ENCODE results near the gene TANGO6.

Gene TANGO6

DNA sequence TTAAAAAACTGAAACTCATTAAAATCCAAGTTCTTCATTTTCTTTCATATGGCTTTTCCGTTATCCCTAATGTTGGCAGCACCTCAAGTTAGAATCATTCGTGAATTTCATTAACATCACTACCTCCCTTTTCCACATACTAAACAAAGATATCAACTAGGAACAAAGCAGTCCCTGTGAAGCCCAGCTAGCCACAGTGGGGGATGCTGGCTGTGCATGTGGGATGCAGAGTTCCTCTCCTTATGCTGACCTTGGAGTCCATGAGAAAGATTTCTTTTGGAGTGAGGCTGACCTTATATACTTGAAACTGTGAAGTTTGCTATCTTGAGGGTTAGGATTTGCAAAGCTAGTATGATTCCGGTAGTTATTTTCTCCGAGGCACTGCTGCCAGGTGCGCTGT, 117.6 kb downstream of the TANGO6 start:
- H3K36me3 ChIP-seq, result 0 out of 2 replicates have a peak, but pooled peaks cover 4% of the 10 kb centered on the region
- 0 out of 2 replicates have a peak, but pooled peaks cover 3% of the 10 kb centered on the region for H3K9me3 ChIP-seq
- no peaks in the 10 kb centered on the region for H4K20me1 ChIP-seq
- H3K4me1 ChIP-seq, result no peaks in the 10 kb centered on the region
- H3K4me2 ChIP-seq, result no peak overlapping the region
- H3K27me3 ChIP-seq, result no peaks in the 10 kb centered on the region
- H3K4me3 ChIP-seq, result no peak overlapping the region
- TF ChIP-seq Cebpa-rat (IDR thresholded peaks at IDR 0.05), result no peak
- no peak overlapping the region for H3K9ac ChIP-seq
- H3K27ac ChIP-seq, result no peak overlapping the region

DNA sequence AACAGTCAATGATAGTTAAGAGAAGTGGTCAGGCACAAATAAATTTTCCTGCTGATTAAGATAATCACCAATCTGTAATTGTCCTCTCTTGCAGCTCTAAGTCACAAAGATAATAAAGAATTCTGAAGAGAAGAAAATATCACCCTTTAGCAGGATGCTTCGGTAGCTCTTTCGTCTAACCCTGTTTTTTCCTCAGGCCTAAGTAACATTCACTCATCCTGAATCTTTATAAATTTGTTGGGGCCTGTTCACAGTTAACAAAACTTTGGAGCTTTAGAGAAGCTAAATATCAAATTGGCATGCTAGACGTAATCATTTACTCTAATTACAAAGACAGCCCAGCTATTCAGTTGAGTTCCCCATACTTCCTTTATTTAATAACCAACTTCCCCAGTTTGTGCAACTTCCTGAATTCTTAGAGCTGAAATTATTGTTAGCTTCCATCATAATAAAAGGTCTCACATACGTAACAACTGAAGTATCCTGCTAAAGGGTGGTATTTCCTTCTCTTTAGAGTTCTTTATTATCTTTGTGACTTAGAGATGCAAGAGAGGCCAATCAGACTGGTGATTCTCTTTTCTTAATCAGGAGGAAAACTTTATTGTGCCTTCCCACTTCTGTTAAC, 118.6 kb downstream of the TANGO6 start:
- 0 out of 2 replicates have a peak, but pooled peaks cover 3% of the 10 kb centered on the region for H3K9me3 ChIP-seq
- no peaks in the 10 kb centered on the region for H3K4me1 ChIP-seq
- H3K9ac ChIP-seq, result no peak overlapping the region
- no peak overlapping the region for H3K27ac ChIP-seq
- no peaks in the 10 kb centered on the region for H4K20me1 ChIP-seq
- TF ChIP-seq Cebpa-rat (IDR thresholded peaks at IDR 0.05), result no peak
- 0 out of 2 replicates have a peak, but pooled peaks cover 4% of the 10 kb centered on the region for H3K36me3 ChIP-seq
- H3K4me2 ChIP-seq, result no peak overlapping the region
- H3K4me3 ChIP-seq, result no peak overlapping the region
- H3K27me3 ChIP-seq, result no peaks in the 10 kb centered on the region

DNA sequence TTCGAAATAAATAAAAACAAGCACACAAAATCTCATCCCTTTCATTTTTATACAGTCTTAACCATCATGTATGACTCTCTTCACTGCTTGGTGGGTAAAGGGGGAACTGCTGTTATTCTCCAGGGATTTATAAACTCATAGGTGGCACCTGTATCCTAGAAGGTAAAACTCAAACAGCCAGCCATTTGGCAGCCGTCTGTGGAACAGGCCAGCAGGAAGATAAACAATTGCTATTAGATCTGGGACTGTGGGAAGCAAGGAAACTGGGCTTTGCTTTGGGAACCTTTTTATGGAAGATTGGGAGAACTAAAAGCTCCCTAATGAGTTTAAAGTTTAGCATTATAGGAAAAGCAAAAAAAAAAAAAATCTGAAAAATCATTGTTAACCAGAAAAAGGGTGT, 126.0 kb downstream of the TANGO6 start:
- no peak overlapping the region for H3K4me3 ChIP-seq
- H3K36me3 ChIP-seq, result peaks cover 7% of the 10 kb centered on the region
- no peak overlapping the region for H3K9ac ChIP-seq
- no peaks in the 10 kb centered on the region for H4K20me1 ChIP-seq
- no peak overlapping the region for H3K4me2 ChIP-seq
- no peak overlapping the region for H3K27ac ChIP-seq
- no peaks in the 10 kb centered on the region for H3K4me1 ChIP-seq
- H3K27me3 ChIP-seq, result no peaks in the 10 kb centered on the region
- H3K9me3 ChIP-seq, result no peaks in the 10 kb centered on the region
- no peak for TF ChIP-seq Cebpa-rat (IDR thresholded peaks at IDR 0.05)

GRCh38 chr16:68972013-68972412, 128.7 kb downstream of the TANGO6 start:
- Histone ChIP-seq H4K20me1 (no peaks in the 10 kb centered on the region), H3K9me3 (no peaks in the 10 kb centered on the region), H3K9ac (no peak overlapping the region), H3K27me3 (no peaks in the 10 kb centered on the region), H3K36me3 (peaks cover 24% of the 10 kb centered on the region), H3K27ac (no peak overlapping the region), H3K4me1 (no peaks in the 10 kb centered on the region), H3K4me3 (no peak overlapping the region), H3K4me2 (no peak overlapping the region)
- TF ChIP-seq Cebpa-rat (IDR thresholded peaks at IDR 0.05), result no peak

GRCh38 chr16:68972720-68973119, 129.4 kb downstream of the TANGO6 start:
- H3K36me3 ChIP-seq, result peaks cover 24% of the 10 kb centered on the region
- no peak for TF ChIP-seq Cebpa-rat (IDR thresholded peaks at IDR 0.05)
- no peak overlapping the region for H3K4me3 ChIP-seq
- no peaks in the 10 kb centered on the region for H3K4me1 ChIP-seq
- H3K27me3 ChIP-seq, result no peaks in the 10 kb centered on the region
- no peak overlapping the region for H3K27ac ChIP-seq
- no peak overlapping the region for H3K9ac ChIP-seq
- H3K4me2 ChIP-seq, result no peak overlapping the region
- no peaks in the 10 kb centered on the region for H4K20me1 ChIP-seq
- no peaks in the 10 kb centered on the region for H3K9me3 ChIP-seq

- no peak overlapping the region for H3K27ac ChIP-seq
- no peaks in the 10 kb centered on the region for H3K9me3 ChIP-seq
- H3K4me2 ChIP-seq, result no peak overlapping the region
- TF ChIP-seq Cebpa-rat (IDR thresholded peaks at IDR 0.05), result no peak
- H3K27me3 ChIP-seq, result no peaks in the 10 kb centered on the region
- H3K9ac ChIP-seq, result no peak overlapping the region
- H3K4me3 ChIP-seq, result no peak overlapping the region
- H3K36me3 ChIP-seq, result peaks cover 30% of the 10 kb centered on the region
- H4K20me1 ChIP-seq, result no peaks in the 10 kb centered on the region
- H3K4me1 ChIP-seq, result no peaks in the 10 kb centered on the region
Measured at GRCh38 chr16:68973611-68974120, 130.3 kb downstream of the TANGO6 start.

DNA sequence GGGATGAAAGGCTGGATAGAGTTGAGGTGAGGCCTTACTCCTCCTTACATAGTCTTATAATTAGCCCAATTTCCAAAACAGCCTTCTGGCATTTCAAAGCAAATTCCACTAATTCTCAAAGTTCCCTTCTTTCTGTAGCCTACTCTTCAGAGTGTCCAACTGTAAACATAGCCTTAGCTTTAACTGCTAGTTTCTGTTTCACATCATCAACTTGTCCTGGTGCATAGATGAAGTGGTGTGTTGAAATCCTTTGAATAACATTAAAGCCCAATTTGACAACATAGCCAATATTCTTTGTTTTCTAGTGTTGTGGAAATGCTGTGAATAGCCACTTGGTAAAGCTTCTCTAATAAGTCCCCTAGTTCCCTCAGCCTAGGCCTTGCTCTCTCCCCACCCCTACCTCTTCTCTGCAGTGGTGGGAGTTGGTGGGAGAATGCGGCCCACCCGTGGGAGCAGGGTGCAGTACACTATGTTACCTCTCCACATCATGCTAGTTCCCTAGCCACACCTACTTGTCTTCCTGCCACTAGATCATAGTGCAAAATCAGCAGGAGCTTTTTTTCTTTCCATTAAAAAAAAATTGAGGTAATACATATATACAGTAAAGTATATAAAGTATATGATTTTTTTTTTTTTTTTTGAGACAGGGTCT, 135.1 kb downstream of the TANGO6 start:
- Histone ChIP-seq H3K4me3 (no peak overlapping the region), H3K9me3 (no peaks in the 10 kb centered on the region), H4K20me1 (no peaks in the 10 kb centered on the region), H3K4me1 (no peaks in the 10 kb centered on the region), H3K9ac (no peak overlapping the region), H3K27ac (no peak overlapping the region), H3K36me3 (peaks cover 37% of the 10 kb centered on the region), H3K27me3 (no peaks in the 10 kb centered on the region), H3K4me2 (no peak overlapping the region)
- no peak for TF ChIP-seq Cebpa-rat (IDR thresholded peaks at IDR 0.05)

DNA sequence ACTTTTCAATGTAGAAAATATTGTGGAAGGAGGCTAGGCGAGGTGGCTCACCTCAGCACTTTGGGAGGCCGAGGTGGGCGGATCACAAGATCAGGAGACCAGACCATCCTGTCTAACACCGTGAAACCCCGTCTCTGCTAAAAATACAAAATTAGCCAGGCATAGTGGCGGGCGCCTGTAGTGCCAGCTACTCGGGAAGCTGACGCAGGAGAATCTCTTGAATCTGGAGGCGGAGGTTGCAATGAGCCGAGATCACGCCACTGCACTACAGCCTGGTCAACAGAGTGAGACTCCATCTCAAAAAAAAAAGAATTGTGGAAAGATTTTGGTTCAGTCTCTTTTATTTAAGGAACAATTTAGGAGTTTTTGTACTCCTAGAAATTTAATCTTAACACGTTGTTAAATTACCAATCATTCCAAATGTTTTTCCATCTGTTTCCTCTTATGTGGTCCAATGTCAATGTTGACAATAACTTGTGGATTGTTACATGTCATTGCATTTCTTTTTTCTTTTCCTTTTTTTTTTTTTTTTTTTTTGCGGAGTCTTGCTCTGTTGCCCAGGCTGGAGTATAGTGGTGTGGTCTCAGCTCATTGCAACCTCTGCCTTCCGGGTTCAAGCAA, 137.5 kb downstream of the TANGO6 start:
- peaks cover 18% of the 10 kb centered on the region for H3K36me3 ChIP-seq
- TF ChIP-seq Cebpa-rat (IDR thresholded peaks at IDR 0.05), result no peak
- no peak overlapping the region for H3K4me3 ChIP-seq
- H3K9ac ChIP-seq, result no peak overlapping the region
- no peak overlapping the region for H3K27ac ChIP-seq
- H3K27me3 ChIP-seq, result no peaks in the 10 kb centered on the region
- H3K9me3 ChIP-seq, result no peaks in the 10 kb centered on the region
- H4K20me1 ChIP-seq, result no peaks in the 10 kb centered on the region
- no peaks in the 10 kb centered on the region for H3K4me1 ChIP-seq
- H3K4me2 ChIP-seq, result no peak overlapping the region

- no peak overlapping the region for H3K9ac ChIP-seq
- no peak for TF ChIP-seq Cebpa-rat (IDR thresholded peaks at IDR 0.05)
- H3K27ac ChIP-seq, result no peak overlapping the region
- H3K4me3 ChIP-seq, result no peak overlapping the region
- no peaks in the 10 kb centered on the region for H3K4me1 ChIP-seq
- peaks cover 16% of the 10 kb centered on the region for H3K36me3 ChIP-seq
- H4K20me1 ChIP-seq, result no peaks in the 10 kb centered on the region
- no peaks in the 10 kb centered on the region for H3K27me3 ChIP-seq
- H3K9me3 ChIP-seq, result no peaks in the 10 kb centered on the region
- H3K4me2 ChIP-seq, result no peak overlapping the region
Measured at GRCh38 chr16:68981971-68982370, 138.6 kb downstream of the TANGO6 start.

GRCh38 chr16:68984467-68984866, 141.1 kb downstream of the TANGO6 start:
- H4K20me1 ChIP-seq, result no peaks in the 10 kb centered on the region
- no peak overlapping the region for H3K4me3 ChIP-seq
- H3K9ac ChIP-seq, result no peak overlapping the region
- H3K4me2 ChIP-seq, result no peak overlapping the region
- H3K27ac ChIP-seq, result no peak overlapping the region
- H3K36me3 ChIP-seq, result peaks cover 10% of the 10 kb centered on the region
- TF ChIP-seq Cebpa-rat (IDR thresholded peaks at IDR 0.05), result no peak
- H3K4me1 ChIP-seq, result no peaks in the 10 kb centered on the region
- H3K27me3 ChIP-seq, result no peaks in the 10 kb centered on the region
- H3K9me3 ChIP-seq, result no peaks in the 10 kb centered on the region
